Measurements from ENCODE around the gene WNK1. TPM values are rescaled to one million over a fixed set of nuclear protein-coding genes. Genes with fewer than 3 reads are reported as not detected.

Gene WNK1
- polyA plus RNA-seq, 1 donor from 2014 or later: 25.9 TPM

- Histone ChIP-seq H4K20me1 (ENCODE audit: insufficient read depth) (no peaks in the 10 kb centered on the region), H3K9me2 (ENCODE audit: insufficient read depth, low read length) (no peaks in the 10 kb centered on the region), H3K9ac (ENCODE audit: low read length) (no peak overlapping the region), H3F3A (ENCODE audit: insufficient read depth, low read length, poor library complexity, severe bottlenecking) (no peaks in the 10 kb centered on the region), H3K27me3 (ENCODE audit: insufficient read depth, low read depth, low read length) (no peaks in the 10 kb centered on the region), H3K9me3 (ENCODE audit: low read length) (no peaks in the 10 kb centered on the region), H3K79me2 (replicated peaks; ENCODE audit: insufficient read depth, low read length) (no peaks in the 10 kb centered on the region), H3K4me2 (ENCODE audit: low read length) (no peak overlapping the region), H3K36me3 (ENCODE audit: insufficient read depth, low read length) (peaks cover 7% of the 10 kb centered on the region), H3K27ac (ENCODE audit: low read length) (no peak overlapping the region), H3K4me3 (ENCODE audit: low read length) (no peak overlapping the region), H2AFZ (ENCODE audit: low read depth, low read length) (no peak overlapping the region)
- TF ChIP-seq EZH2 (IDR thresholded peaks at IDR 0.05; ENCODE audit: borderline replicate concordance, insufficient read depth, low read length, poor library complexity, severe bottlenecking) (no peak), SMC3 (conservative IDR thresholded peaks at IDR 0.05; ENCODE audit: poor library complexity) (no peak), POLR2AphosphoS5 (IDR thresholded peaks at IDR 0.05) (no peak)
- TF ChIP-seq, protein P1, sequence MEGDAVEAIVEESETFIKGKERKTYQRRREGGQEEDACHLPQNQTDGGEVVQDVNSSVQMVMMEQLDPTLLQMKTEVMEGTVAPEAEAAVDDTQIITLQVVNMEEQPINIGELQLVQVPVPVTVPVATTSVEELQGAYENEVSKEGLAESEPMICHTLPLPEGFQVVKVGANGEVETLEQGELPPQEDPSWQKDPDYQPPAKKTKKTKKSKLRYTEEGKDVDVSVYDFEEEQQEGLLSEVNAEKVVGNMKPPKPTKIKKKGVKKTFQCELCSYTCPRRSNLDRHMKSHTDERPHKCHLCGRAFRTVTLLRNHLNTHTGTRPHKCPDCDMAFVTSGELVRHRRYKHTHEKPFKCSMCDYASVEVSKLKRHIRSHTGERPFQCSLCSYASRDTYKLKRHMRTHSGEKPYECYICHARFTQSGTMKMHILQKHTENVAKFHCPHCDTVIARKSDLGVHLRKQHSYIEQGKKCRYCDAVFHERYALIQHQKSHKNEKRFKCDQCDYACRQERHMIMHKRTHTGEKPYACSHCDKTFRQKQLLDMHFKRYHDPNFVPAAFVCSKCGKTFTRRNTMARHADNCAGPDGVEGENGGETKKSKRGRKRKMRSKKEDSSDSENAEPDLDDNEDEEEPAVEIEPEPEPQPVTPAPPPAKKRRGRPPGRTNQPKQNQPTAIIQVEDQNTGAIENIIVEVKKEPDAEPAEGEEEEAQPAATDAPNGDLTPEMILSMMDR (IDR thresholded peaks at IDR 0.05; ENCODE audit: poor library complexity, severe bottlenecking): no peak
Observed at GRCh38 chr12:870378-870777, 118.0 kb downstream of the WNK1 start.

GRCh38 chr12:873954-874353 is 121.6 kb downstream of the WNK1 start:
- H3K4me2 ChIP-seq (ENCODE audit: low read length): no peak overlapping the region
- H3K27ac ChIP-seq (ENCODE audit: low read length): no peak overlapping the region
- H3K9ac ChIP-seq (ENCODE audit: low read length): no peak overlapping the region
- H4K20me1 ChIP-seq (ENCODE audit: insufficient read depth): no peaks in the 10 kb centered on the region
- no peak for TF ChIP-seq SMC3 (conservative IDR thresholded peaks at IDR 0.05; ENCODE audit: poor library complexity)
- no peak for TF ChIP-seq EP300 (conservative IDR thresholded peaks at IDR 0.05; ENCODE audit: poor library complexity, severe bottlenecking)
- no peak for TF ChIP-seq EZH2 (IDR thresholded peaks at IDR 0.05; ENCODE audit: borderline replicate concordance, insufficient read depth, low read length, poor library complexity, severe bottlenecking)
- TF ChIP-seq, protein P2, sequence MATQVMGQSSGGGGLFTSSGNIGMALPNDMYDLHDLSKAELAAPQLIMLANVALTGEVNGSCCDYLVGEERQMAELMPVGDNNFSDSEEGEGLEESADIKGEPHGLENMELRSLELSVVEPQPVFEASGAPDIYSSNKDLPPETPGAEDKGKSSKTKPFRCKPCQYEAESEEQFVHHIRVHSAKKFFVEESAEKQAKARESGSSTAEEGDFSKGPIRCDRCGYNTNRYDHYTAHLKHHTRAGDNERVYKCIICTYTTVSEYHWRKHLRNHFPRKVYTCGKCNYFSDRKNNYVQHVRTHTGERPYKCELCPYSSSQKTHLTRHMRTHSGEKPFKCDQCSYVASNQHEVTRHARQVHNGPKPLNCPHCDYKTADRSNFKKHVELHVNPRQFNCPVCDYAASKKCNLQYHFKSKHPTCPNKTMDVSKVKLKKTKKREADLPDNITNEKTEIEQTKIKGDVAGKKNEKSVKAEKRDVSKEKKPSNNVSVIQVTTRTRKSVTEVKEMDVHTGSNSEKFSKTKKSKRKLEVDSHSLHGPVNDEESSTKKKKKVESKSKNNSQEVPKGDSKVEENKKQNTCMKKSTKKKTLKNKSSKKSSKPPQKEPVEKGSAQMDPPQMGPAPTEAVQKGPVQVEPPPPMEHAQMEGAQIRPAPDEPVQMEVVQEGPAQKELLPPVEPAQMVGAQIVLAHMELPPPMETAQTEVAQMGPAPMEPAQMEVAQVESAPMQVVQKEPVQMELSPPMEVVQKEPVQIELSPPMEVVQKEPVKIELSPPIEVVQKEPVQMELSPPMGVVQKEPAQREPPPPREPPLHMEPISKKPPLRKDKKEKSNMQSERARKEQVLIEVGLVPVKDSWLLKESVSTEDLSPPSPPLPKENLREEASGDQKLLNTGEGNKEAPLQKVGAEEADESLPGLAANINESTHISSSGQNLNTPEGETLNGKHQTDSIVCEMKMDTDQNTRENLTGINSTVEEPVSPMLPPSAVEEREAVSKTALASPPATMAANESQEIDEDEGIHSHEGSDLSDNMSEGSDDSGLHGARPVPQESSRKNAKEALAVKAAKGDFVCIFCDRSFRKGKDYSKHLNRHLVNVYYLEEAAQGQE (IDR thresholded peaks at IDR 0.05; ENCODE audit: borderline replicate concordance): no peak
- no peak for TF ChIP-seq MXI1 (conservative IDR thresholded peaks at IDR 0.05; ENCODE audit: poor library complexity, severe bottlenecking)
- TF ChIP-seq TAF1 (IDR thresholded peaks at IDR 0.05; ENCODE audit: low read depth): no peak
- no peak for TF ChIP-seq RAD21 (conservative IDR thresholded peaks at IDR 0.05)
- no peak for TF ChIP-seq POLR2AphosphoS5 (IDR thresholded peaks at IDR 0.05)
- TF ChIP-seq, protein P1 (IDR thresholded peaks at IDR 0.05; ENCODE audit: poor library complexity, severe bottlenecking): no peak
- H2AFZ ChIP-seq (ENCODE audit: low read depth, low read length): no peak overlapping the region
- H3K9me3 ChIP-seq (ENCODE audit: low read length): no peaks in the 10 kb centered on the region
- no peaks in the 10 kb centered on the region for H3K9me2 ChIP-seq (ENCODE audit: insufficient read depth, low read length)
- no peaks in the 10 kb centered on the region for H3K36me3 ChIP-seq (ENCODE audit: insufficient read depth, low read length)
- no peaks in the 10 kb centered on the region for H3K79me2 ChIP-seq (replicated peaks; ENCODE audit: insufficient read depth, low read length)
- H3K27me3 ChIP-seq (ENCODE audit: insufficient read depth, low read depth, low read length): no peaks in the 10 kb centered on the region
- no peak overlapping the region for H3K4me3 ChIP-seq (ENCODE audit: low read length)
- no peaks in the 10 kb centered on the region for H3F3A ChIP-seq (ENCODE audit: insufficient read depth, low read length, poor library complexity, severe bottlenecking)
